ENCODE data around the gene C1QTNF12.

DNA sequence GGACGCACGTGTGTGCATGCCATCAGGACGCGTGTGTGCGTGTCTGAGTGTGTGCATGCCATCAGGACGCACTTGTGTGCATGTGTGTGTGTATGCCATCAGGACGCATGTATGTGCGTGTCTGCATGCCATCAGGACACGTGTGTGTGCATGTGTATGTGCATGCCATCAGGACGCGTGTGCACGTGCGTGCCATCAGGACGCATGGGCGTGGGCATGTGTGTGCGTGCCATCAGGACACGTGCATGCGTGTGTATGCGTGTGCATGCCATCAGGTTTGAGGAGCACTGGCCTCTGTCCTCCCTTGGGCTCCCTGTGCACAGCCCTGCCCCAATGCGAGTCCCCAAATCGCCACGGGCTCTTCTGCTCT is 12.6 kb upstream of the C1QTNF12 start:
- TF ChIP-seq POLR2A (IDR thresholded peaks at IDR 0.05; ENCODE audit: low read depth) = no peak
- TF ChIP-seq, protein P1, sequence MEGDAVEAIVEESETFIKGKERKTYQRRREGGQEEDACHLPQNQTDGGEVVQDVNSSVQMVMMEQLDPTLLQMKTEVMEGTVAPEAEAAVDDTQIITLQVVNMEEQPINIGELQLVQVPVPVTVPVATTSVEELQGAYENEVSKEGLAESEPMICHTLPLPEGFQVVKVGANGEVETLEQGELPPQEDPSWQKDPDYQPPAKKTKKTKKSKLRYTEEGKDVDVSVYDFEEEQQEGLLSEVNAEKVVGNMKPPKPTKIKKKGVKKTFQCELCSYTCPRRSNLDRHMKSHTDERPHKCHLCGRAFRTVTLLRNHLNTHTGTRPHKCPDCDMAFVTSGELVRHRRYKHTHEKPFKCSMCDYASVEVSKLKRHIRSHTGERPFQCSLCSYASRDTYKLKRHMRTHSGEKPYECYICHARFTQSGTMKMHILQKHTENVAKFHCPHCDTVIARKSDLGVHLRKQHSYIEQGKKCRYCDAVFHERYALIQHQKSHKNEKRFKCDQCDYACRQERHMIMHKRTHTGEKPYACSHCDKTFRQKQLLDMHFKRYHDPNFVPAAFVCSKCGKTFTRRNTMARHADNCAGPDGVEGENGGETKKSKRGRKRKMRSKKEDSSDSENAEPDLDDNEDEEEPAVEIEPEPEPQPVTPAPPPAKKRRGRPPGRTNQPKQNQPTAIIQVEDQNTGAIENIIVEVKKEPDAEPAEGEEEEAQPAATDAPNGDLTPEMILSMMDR (IDR thresholded peaks at IDR 0.05) = no peak
